RWPE1 (cell line): Measurements from ENCODE around the gene PSMD2.
A peak's percentile ranks its signal among the peaks of the same experiment; 100 is the strongest.

Experiments used
- CTCF ChIA-PET: fragments of 350-600 bp; sonication (Branson Sonifier 250); formaldehyde crosslinking; extraction: SDS; loops from one replicate; lab custom pipeline; 2021; lab: Yijun Ruan, JAX
- POLR2A ChIA-PET: fragments of 400-600 bp; formaldehyde crosslinking; extraction: SDS; loops from one replicate; lab custom pipeline; 2020; ENCODE audit warnings: antibody characterized with exemption; ENCODE audit not compliant: low non-redundant PET; lab: Yijun Ruan, JAX
- DNase-seq: peaks from one replicate; pipeline ENCODE4 v3.0.0; 2012; ENCODE audit warnings: low spot score
- H3K27ac ChIP-seq: fragments of 450-650 bp; 2 replicates; pipeline ENCODE4 v1.5.1; 2017
- CTCF ChIP-seq: fragments of 450-650 bp; conservative IDR thresholded peaks from 2 replicates; pipeline ENCODE4 v1.5.1; 2017; ENCODE audit warnings: low read depth, mild to moderate bottlenecking

PSMD2 gene

GRCh38 chr3:184258926-184259325 lies 40.1 kb upstream of the PSMD2 start:
- POLR2A ChIA-PET, result interaction anchor here (0.5 kb wide), 1 partner anchor 16 kb away, joined by 3 read pairs; no protein-coding TSS in a partner anchor
- CTCF ChIA-PET, result interaction anchor here (1.0 kb wide), 1 partner anchor 9 kb away, joined by 4 read pairs; no protein-coding TSS in a partner anchor
- no peak for DNase-seq

GRCh38 chr3:184259396-184259877 lies 39.6 kb upstream of the PSMD2 start:
- no peak for DNase-seq
- ChIA-PET POLR2A (interaction anchor here (0.5 to 0.6 kb wide), 2 partner anchors 17 to 28 kb away, joined by 3 to 4 read pairs; no protein-coding TSS in a partner anchor), CTCF (interaction anchor here (2.0 kb wide), 1 partner anchor 10 kb away, joined by 11 read pairs; the partner anchor contains the start of gene EEF1AKMT4)
- TF ChIP-seq CTCF, result no peak
- H3K27ac ChIP-seq, result no peak overlapping the region

More at GRCh38 chr3:184258926-184259325, 40.1 kb upstream of the PSMD2 start:
- no peak overlapping the region for H3K27ac ChIP-seq
- no peak for TF ChIP-seq CTCF

GRCh38 chr3:184259878-184260723 lies 38.9 kb upstream of the PSMD2 start:
- peak overlapping the region; percentile 48 for H3K27ac ChIP-seq
- TF ChIP-seq CTCF, result no peak
- DNase-seq, result peak; percentile 57
- ChIA-PET CTCF (interaction anchor here (0.6 to 2.0 kb wide), 4 partner anchors 10 to 245 kb away, joined by 3 to 11 read pairs (median 4); partner anchors contain the start of gene EEF1AKMT4), POLR2A (interaction anchor here (0.6 to 0.7 kb wide), 2 partner anchors 22 to 27 kb away, joined by 3 to 4 read pairs; no protein-coding TSS in a partner anchor)

GRCh38 chr3:184260724-184261269 lies 38.2 kb upstream of the PSMD2 start:
- TF ChIP-seq CTCF, result no peak
- no peak for DNase-seq
- CTCF ChIA-PET, result interaction anchor here (0.6 to 2.0 kb wide), 6 partner anchors 11 to 245 kb away, joined by 3 to 11 read pairs (median 4); partner anchors contain the start of gene EEF1AKMT4
- H3K27ac ChIP-seq, result peak overlapping the region; percentile 48
- POLR2A ChIA-PET, result interaction anchor here (0.7 kb wide), 1 partner anchor 22 kb away, joined by 3 read pairs; no protein-coding TSS in a partner anchor

GRCh38 chr3:184261270-184261853 lies 37.7 kb upstream of the PSMD2 start, which contains the start of gene CAMK2N2:
CAMK2N2 (minus strand) TSS chr3:184261553; CDS start chr3:184261285, 268 bp downstream.
- no peak for TF ChIP-seq CTCF
- POLR2A ChIA-PET, result interaction anchor here (0.7 kb wide), 1 partner anchor 23 kb away, joined by 3 read pairs; no protein-coding TSS in a partner anchor
- H3K27ac ChIP-seq, result peak within 1 kb of the TSS; percentile 48
- CTCF ChIA-PET, result interaction anchor here (1.1 to 2.0 kb wide), 4 partner anchors 12 to 27 kb away, joined by 3 to 11 read pairs (median 4); partner anchors contain the start of gene EEF1AKMT4
- DNase-seq, result peak; percentile 72
